GM21390 (cell line): ENCODE measurements around the gene CLTA.
"Not testable (repeated sequence)": the region's sequence is repeated elsewhere in the genome, so short reads cannot be mapped to it uniquely, and the experiment has no call there.

Experiments
- ATAC-seq: cut with Tn5 transposase; IDR thresholded peaks from one replicate; pipeline ENCODE4 v1.9.1; 2021; ENCODE audit not compliant: unreplicated experiment

The CLTA gene

DNA sequence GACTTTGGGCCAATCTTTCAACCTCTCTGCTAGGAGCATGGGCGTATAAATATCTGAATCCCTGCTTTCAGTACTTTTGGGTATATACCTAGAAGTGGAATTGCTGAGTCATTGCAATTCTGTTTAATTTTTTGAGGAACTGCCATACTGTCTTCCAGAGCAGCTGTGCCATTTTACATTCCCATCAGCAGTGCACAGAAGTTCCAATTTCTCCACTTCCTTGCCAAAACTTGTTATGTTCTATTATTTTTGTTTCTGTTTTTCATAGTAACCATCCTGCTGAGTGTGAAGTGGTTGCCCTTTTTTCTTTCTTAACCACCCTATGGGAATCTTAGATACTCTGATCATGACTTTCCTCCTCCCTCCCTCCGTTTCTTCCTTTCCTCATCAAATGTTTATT lies 32.6 kb upstream of the CLTA start:
- no peak for ATAC-seq

DNA sequence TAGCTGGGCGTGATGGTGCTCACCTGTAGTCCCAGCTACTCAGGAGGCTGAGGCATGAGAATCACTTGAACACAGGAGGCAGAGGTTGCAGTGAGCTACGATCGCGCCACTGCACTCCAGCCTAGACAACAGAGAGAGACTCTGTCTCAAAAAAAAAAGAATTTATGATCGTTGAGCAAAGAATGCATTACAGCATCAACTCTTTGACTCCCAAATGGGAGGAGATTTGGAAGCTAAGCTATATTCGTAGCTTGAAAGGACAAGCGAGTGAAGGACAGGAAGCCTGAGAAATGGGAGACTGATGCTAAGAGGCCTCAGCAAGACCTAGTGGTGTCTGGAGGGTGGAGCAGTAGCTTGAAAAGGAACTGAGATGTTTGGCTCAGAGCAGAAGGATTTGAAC lies 31.8 kb upstream of the CLTA start:
- ATAC-seq = no peak

DNA sequence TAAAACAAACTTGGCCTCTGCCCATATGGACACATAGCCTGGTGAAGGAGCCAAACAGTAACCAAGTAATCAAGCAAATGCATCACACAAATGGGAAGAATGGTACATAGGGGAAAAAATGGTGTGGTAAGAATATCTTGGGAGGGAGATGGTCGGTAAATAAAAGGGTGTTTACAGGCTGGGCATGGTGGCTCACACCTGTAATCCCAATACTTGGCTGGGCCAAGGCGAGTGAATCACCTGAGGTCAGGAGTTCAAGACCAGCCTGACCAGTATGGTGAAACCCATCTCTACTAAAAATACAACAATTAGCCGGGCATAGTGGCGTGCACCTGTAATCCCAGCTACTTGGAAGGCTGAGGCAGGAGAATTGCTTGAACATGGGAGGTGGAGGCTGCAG lies 31.2 kb upstream of the CLTA start:
- ATAC-seq = not testable (repeated sequence)

DNA sequence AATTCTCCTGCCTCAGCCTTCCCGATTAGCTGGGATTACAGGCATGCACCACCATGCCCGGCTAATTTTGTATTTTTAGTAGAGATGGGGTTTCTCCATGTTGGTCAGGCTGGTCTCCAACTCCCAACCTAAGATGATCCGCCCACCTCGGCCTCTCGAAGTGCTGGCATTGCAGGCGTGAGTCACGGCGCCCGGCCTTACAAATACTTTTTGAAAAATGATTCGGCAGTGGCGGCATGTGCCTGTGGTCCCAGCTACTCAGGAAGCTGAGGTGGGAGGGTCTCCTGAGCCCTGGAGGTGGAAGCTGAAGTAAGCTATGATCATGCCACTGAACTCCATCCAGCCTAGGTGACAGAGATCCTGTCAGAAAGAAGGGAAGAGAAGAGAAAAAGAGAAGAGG lies 30.6 kb upstream of the CLTA start:
- ATAC-seq = not testable (repeated sequence)

DNA sequence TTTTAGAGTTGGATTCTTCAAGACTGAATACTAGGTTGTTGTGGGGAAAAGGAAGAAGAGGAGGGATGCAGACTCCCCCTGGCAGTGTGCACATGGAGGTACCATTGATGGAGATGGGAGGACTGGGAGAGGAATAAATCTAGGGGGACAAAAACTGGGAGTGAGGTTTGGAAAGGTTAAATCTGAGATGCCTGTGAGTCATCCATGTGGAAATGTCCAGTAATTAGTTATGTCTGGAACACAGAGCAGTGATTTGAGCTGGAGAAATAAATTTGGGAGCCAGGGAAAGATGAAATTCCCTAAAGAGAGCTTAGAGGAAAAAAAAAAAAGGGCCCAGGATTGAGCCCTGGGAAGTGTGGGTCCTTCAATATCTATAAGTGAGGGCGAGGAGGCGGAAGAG lies 29.5 kb upstream of the CLTA start:
- no peak for ATAC-seq

DNA sequence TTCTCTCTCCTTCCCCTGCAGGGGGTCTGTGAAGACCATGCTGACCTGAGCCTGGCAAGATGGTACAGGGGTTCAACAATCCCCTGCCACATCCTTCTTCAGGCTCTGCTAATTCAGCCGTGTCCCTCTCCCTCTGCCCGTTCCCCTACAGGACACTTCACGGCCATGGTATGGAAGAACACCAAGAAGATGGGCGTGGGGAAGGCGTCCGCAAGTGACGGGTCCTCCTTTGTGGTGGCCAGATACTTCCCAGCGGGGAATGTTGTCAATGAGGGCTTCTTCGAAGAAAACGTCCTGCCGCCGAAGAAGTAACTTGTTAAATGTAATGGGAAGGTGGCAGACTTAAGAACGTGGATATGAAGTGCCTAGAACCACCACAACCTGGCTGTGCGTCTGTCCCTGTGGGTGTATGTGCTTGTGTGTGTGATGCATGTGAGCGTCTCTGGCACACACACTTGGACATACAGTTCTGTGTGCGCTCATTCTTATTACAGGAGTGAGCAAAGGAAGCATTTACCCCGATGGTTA lies 28.4 kb upstream of the CLTA start:
- ATAC-seq = no peak

DNA sequence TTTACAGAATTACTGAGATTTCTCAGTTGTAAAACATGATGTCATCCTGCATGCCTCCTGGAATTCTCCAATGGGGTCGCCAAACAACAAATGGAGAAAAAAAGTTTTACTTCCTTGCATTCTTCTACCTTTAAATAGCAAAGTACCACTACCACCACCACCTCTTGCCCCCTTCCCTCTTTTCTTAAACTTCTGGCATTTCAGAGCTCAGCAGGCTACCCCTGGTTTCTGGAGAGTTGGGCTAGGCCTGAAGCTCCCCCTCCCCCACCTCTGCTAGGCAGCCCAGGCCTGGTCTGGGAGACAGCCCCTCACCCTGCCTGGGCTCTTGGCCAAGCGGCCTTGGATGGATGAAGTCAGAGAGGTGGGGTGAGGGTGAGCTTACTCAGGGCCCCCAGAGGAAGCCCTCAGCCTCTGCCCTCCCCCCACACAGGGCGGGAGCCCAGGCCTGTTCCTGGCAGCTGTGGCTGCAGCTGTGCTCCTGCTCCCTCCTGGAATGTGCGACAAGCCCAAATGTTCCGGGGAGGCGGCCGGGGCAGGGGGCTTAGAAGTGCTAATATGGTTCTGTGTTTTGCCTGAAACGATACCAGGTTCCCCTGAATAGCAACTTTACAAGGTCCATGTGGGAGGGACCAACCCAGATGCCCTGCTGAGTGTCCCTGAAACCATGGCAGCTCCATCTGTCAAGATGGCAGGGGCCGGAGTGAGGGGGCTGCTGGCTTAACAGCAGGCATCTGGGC lies 27.5 kb upstream of the CLTA start:
- ATAC-seq = no peak

DNA sequence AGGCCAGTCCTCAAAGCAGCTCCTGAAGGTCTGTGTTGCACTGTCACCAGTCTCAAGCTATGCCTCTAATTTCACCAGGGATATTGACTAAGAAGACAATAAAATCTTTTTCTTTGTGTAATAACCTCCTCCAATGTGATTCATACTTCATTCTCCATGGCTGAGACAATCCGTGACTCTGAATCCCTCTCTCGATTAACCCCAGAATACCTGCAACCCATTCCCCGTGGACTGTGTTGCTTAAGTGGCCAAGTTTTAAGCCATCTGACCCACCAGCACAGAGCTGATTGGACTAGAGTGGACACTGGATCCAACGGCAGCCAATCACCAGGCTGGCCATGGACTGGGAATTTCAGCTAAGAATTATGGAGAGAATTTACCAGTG lies 26.9 kb upstream of the CLTA start:
- ATAC-seq = no peak

DNA sequence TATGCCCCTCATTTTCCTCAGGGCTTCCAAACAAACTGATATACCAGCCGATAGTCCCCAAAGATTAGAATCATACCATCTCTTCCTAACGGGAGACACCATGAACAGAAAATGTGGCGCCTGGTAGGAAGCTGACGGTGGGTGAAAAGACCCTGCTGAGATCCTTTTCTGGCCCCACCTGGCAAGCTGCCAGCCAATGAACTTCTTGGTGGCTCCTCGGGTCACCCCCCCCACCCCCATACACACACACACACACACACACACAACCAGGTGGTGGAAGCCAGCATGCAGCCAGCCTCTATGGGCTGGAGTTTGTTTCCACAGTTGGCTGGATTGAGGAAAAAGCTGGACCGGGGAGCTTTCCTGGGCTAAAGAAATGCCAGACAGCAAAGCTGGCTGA lies 26.3 kb upstream of the CLTA start:
- ATAC-seq = no peak

DNA sequence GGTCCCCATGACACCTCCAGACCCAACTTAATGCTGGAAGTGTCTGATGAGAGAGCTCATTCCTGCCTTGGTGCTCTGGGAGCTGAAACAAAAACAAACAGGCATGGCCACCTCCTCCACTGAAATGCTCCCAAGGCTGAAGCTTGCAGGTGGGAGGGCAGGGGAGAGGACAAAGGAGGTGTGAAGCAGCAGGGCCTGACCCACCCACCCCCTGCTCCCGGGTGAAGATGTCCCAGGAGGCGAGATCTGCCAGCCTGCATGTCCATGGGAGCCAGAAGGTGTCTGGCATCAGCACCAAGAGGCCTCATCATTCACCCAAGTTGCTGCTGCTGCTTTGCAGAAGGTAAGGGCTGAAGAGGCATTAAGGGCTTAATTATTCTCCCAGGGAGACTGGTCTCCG lies 25.7 kb upstream of the CLTA start:
- no peak for ATAC-seq

DNA sequence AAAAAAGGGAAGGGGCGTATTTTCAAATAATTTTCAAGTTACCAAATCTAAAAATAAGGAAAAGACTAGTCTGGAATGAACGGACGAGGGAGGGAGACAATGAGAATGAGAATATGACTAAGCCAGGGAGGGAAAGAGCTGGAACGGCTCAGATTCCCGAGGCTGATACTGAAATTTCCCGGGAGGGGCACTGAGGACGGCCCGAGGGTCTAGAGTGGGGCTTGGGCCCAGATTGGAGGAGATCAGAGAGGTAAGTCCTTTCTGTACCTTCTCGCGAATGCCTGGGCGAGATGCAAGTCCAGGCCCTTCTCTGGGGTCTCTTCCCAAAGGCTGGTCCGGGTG lies 24.9 kb upstream of the CLTA start:
- ATAC-seq = no peak

DNA sequence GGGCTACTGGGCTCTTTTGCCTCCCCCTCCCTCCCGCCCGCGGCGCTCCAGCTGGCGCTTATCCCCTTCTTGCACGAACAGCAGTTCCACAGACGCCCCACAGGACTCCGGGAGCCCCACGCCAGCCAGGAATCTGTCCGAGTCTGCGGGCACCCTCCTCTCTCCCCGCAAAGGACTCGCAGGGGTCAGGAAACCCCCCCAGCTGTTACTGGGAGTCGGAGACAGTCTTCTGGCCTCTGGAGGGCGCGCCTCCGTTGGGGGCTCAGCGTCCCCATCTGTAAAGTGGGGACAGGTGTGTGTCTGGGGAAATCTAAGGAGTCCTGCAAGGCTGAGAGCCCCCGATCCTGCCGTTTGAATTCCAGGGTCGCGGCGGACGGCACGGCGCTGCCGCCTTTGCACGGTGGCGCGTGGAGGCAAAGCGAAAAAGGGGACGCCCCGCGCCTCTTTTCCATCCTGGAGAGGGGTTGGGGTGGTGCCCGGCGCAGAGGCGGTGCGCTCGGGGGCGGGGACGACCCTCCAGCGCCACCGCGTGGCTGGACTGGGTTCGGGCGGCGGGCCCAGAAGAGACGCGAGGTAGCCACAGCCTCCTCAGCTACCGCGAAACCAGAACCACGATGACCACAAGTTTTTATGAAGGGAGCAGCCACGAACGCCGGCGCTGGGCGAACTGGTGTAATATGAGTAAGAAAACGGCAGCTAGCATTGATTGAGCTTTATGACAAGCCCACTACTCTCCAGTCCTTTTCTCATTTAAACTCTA lies 24.4 kb upstream of the CLTA start:
- peak; percentile 94 for ATAC-seq

DNA sequence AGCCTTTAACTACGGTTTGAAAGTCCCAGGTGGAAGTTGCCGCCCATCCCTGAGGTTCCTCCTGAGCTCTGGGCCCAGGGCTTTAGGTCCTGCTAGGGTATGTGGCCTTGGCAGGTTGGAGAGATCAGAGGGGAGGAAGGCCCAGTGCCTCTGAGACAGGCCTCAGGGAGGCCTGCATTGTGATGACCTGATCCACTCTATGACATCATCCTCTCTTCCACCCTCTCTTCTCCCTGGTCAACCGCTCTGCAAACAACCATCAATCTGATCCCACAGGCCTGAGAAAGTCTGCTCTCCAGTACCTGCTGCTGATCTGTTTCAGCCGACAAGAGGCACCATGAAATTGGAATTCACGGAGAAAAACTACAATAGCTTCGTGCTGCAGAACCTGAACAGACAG lies 21.6 kb upstream of the CLTA start, which contains the start of gene CCIN:
CCIN (plus strand) TSS at position 223 of the 400 bp plus-strand sequence; CDS start at position 338, 115 bp downstream.
- no peak for ATAC-seq

DNA sequence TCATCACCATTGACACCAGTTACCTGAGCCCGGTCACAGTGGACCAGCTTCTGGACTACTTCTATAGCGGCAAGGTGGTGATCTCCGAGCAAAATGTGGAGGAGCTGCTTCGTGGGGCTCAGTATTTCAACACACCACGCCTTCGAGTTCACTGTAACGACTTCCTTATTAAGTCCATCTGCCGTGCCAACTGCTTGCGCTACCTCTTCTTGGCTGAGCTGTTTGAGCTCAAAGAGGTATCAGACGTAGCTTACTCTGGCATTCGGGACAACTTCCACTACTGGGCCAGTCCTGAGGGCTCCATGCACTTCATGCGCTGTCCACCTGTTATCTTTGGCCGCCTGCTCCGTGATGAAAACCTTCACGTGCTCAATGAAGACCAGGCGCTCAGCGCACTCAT lies 21.0 kb upstream of the CLTA start:
- no peak for ATAC-seq

DNA sequence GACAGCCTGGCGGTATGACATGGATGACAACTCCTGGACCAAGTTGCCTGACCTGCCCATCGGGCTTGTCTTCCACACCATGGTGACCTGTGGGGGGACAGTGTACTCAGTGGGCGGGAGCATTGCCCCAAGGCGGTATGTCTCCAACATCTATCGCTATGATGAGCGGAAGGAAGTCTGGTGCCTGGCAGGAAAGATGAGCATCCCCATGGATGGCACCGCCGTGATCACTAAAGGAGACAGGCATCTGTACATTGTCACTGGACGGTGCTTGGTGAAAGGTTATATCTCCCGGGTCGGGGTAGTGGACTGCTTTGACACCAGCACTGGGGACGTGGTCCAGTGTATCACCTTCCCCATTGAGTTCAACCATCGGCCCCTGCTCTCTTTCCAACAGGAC lies 20.2 kb upstream of the CLTA start:
- no peak for ATAC-seq

DNA sequence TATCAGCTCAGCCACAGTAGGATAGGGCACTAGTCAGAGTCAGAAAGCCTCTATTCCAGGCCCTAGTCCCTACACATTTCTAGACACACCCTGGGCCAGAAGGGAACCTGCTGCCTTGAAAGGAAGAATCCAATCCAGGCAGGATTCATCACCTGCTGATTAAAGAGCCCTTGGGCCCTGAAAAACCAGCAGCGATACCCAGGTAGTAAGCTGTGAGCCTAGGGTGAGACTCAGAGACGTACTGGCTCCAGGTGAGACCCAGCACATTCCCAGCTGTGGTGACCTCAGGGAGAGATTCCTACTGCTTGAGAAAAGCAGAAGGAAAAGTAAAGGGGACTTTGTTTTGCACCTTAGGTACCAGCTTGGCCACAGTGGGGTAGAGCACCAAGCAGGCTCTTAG lies 16.9 kb upstream of the CLTA start:
- ATAC-seq = no peak

DNA sequence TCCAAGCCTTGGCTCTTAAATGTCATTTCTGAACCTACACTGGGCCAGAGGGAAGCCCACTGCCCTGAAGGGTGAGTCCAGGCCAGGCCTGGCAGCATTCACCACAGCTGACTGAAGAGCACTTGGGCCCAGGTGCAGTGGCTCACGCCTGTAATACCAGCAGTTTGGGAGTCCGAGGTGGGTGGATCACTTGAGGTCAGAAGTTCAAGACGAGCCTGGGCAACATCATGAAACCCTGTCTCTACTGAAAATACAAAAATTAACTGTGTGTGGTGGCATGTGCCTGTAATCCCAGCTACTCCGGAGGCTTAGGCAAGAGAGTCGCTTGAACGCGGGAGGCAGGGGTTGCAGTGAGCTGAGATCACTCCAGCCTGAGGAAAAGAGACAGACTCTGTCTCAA lies 16.4 kb upstream of the CLTA start:
- ATAC-seq = no peak

DNA sequence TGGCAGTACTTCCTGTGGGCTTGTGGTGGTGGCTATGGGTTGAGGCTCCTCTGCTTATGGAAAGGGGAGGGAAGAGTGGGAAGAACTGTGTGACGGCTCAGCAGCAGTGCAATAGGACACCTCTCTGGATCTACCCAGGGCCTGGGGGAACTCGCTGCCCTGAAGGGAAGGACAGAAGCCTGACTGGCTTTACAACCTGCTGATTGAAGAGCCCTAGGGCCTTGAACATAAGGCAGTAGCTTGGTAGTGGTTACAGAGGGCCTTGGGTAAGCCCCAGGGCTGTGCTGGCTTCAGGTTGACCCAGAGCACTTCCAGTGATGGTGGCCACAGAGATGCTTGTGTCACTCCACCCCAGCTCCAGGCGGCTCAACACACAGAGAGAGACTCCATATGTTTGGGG lies 16.0 kb upstream of the CLTA start:
- ATAC-seq = no peak

DNA sequence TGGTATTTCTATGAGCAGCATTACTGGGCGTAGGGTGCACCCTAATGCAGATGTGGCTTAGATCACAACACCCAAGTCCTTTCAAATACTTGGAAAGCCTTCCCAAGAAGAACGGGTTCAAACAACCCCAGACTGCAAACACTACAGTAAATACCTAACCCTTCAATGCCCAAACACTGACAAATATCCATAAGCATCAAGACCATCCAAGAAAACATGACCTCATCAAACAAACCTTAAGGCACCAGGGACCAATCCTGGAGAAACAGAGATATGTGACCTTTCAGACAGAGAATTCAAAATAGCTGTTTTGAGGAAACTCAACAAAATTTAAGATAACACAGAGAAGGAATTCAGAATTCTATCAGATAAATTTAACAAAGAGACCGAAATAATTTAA lies 15.5 kb upstream of the CLTA start:
- not testable (repeated sequence) for ATAC-seq

DNA sequence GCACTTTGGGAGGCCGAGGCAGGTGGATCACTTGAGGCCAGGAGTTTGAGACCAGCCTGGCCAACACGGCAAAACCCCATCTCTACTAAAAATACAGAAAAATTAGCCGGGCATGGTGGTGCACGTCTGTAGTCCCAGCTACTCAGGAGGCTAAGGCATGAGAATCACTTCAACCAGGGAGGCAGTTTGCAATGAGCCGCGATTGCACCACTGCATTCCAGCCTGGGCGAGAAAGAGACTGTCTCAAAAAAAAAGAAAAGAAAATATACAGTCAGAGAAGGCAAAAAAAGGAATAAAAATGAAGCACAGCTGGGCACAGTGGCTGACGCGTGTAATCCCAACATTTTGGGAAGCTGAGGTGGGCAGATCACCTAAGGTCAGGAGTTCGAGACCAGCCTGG lies 14.2 kb upstream of the CLTA start:
- not testable (repeated sequence) for ATAC-seq

DNA sequence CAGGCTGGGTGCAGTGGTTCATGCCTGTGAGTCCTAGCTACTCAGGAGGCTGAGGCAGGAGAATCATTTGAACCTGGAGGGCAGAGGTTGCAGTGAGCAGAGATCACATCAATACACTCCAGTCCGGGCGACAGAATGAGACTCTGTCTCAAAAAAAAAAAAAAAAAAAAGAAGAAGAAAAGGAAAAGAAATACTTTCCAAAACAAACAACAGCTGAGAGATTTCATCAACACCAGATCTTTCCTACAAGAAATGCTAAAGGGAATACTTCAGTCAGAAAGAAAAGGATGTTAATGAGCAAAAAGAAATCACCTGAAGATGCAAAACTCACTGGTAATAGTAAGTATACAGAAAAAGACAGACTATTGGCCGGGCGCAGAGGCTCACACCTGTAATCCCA lies 13.2 kb upstream of the CLTA start:
- ATAC-seq = no peak

DNA sequence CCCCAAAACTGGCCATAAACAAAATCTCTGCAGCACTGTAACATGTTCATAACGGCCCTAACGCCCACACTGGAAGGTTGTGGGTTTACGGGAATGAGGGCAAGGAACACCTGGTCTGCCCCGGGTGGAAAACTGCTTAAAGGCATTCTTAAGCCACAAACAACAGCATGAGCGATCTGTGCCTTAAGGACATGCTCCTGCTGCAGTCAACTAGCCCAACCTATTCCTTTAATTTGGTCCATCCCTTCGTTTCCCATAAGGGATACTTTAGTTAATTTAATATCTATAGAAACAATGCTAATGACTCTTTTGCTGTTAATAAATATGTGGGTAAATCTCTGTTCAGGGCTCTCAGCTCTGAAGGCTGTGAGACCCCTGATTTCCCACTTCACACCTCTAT lies 10.5 kb upstream of the CLTA start:
- not testable (repeated sequence) for ATAC-seq
